ENCODE data around the gene HNRNPUL1. TPM values are rescaled to one million over a fixed set of nuclear protein-coding genes. Genes with fewer than 3 reads are reported as not detected.

The HNRNPUL1 gene
- total RNA-seq, 2 experiments from 2014 or later = 194 to 360 TPM

- POLR2A ChIA-PET = interaction anchor here (0.6 to 1.7 kb wide), 5 partner anchors 10 to 88 kb away, joined by 3 to 7 read pairs (median 4); partner anchors contain the start of gene B9D2
- Histone ChIP-seq H2AFZ (ENCODE audit: low read length) (peak overlapping the region; percentile 22; the same call in 1 of the 2 replicates), H3K4me2 (ENCODE audit: low read length) (peak overlapping the region; percentile 78), H3K4me1 (ENCODE audit: insufficient read depth, low read length, poor library complexity, severe bottlenecking) (peaks cover 21% of the 10 kb centered on the region), H4K20me1 (ENCODE audit: insufficient read depth, low read length) (peaks cover 4% of the 10 kb centered on the region), H3K4me3 (ENCODE audit: low read depth, low read length, poor library complexity, severe bottlenecking) (peak overlapping the region; percentile 77), H3K9me2 (ENCODE audit: insufficient read depth, low read length) (no peaks in the 10 kb centered on the region), H3K27ac (ENCODE audit: low read depth, low read length, poor library complexity, severe bottlenecking) (peak overlapping the region; percentile 54), H3K9me3 (ENCODE audit: low read length) (no peaks in the 10 kb centered on the region), H3K79me2 (ENCODE audit: insufficient read depth, low read depth, low read length) (peaks cover 42% of the 10 kb centered on the region; the same call in 1 of the 2 replicates), H3K36me3 (ENCODE audit: insufficient read depth, low read length) (peaks cover 28% of the 10 kb centered on the region)
- TF ChIP-seq, protein P1, sequence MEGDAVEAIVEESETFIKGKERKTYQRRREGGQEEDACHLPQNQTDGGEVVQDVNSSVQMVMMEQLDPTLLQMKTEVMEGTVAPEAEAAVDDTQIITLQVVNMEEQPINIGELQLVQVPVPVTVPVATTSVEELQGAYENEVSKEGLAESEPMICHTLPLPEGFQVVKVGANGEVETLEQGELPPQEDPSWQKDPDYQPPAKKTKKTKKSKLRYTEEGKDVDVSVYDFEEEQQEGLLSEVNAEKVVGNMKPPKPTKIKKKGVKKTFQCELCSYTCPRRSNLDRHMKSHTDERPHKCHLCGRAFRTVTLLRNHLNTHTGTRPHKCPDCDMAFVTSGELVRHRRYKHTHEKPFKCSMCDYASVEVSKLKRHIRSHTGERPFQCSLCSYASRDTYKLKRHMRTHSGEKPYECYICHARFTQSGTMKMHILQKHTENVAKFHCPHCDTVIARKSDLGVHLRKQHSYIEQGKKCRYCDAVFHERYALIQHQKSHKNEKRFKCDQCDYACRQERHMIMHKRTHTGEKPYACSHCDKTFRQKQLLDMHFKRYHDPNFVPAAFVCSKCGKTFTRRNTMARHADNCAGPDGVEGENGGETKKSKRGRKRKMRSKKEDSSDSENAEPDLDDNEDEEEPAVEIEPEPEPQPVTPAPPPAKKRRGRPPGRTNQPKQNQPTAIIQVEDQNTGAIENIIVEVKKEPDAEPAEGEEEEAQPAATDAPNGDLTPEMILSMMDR (conservative IDR thresholded peaks at IDR 0.05; ENCODE audit: low read length) = peak; percentile 89
- TF ChIP-seq EZH2phosphoT487 (IDR thresholded peaks at IDR 0.05; ENCODE audit: borderline replicate concordance, low read depth, low read length) = no peak
- intact Hi-C loops (cut with micrococcal nuclease; ENCODE audit: unreplicated experiment) = loop anchor here (1.0 to 2.0 kb wide), 3 partner anchors 26 to 90 kb away; partner anchors contain the start of gene CCDC97
- no TSS peak for BruUV-seq (replicated peaks)
- CTCF ChIA-PET (ENCODE audit: unreplicated experiment) = interaction anchor here (1.0 to 1.2 kb wide), 2 partner anchors 11 to 26 kb away, joined by 4 read pairs; no protein-coding TSS in a partner anchor
- DNase-seq (ENCODE audit: low spot score) = peak; percentile 82
Measured at GRCh38 chr19:41352609-41353465, 88.7 kb downstream of the HNRNPUL1 start.

DNA sequence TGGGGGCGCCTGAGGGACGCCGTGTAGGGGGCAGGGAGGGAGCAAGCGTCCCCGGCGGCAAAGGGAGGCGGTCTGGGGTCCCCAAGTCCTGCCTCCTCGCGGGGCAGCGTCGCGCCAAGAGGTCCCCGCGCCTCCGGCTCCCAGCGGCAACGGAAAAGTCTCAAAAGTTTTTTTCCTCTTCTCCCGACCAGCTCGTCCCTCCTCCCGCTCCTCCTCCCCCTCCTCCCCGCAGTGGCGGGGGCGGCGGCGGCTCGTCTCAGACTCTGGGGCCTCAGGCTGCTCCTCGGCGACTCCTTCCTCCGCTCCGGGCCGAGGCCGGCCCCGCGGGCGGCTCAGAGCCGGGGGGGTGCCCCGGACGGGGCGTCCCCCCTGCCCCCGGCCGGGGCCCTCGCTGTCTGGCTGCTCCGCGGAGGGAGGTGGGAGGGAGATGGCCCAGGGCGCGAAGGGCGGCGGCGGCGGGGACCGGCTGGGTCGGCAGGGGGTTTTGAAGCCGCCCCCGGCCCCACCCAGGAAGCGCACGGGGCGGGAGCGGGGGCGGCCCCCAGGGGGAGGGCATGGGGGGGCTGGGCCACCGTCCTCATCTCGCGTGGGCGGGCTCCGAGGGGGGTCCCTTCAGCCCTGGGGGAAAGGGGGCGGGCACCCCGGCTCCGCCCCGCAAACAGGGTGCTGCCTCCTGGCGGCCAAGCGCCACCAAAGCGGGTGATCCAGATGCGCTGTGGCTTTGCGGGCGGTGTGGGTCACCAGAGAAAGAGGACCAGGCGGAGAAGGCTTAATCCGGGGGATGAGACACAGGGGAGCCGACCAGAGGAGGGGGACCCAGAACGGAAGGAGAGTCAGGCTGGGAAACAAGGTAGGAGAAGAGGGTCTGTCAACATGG, 89.5 kb downstream of the HNRNPUL1 start, which contains the start of gene TGFB1:
TGFB1 (minus strand) TSS at position 457 of the 877 bp plus-strand sequence. CDS start 878 bp downstream, outside the sequence.
- Histone ChIP-seq H3K79me2 (ENCODE audit: insufficient read depth, low read depth, low read length) (peaks cover 42% of the 10 kb centered on the region; the same call in 1 of the 2 replicates), H3K4me1 (ENCODE audit: insufficient read depth, low read length, poor library complexity, severe bottlenecking) (peaks cover 21% of the 10 kb centered on the region), H2AFZ (ENCODE audit: low read length) (peak within 1 kb of the TSS; percentile 22; the same call in 1 of the 2 replicates)

More for the DNA sequence above, 89.5 kb downstream of the HNRNPUL1 start, which contains the start of gene TGFB1:
- Histone ChIP-seq H3K36me3 (ENCODE audit: insufficient read depth, low read length) (peaks cover 22% of the 10 kb centered on the region), H3K27ac (ENCODE audit: low read depth, low read length, poor library complexity, severe bottlenecking) (peak within 1 kb of the TSS; percentile 54), H3K9me3 (ENCODE audit: low read length) (no peaks in the 10 kb centered on the region), H3K4me3 (ENCODE audit: low read depth, low read length, poor library complexity, severe bottlenecking) (peak within 1 kb of the TSS; percentile 77), H3K4me2 (ENCODE audit: low read length) (peak within 1 kb of the TSS; percentile 78), H4K20me1 (ENCODE audit: insufficient read depth, low read length) (peaks cover 4% of the 10 kb centered on the region), H3K9me2 (ENCODE audit: insufficient read depth, low read length) (no peaks in the 10 kb centered on the region)
- peak; percentile 93 for DNase-seq (ENCODE audit: low spot score)
- intact Hi-C loops (cut with micrococcal nuclease; ENCODE audit: unreplicated experiment) = loop anchor here (2.0 kb wide), 2 partner anchors 43 to 91 kb away; partner anchors contain the start of gene CCDC97
- POLR2A ChIA-PET = interaction anchor here (1.3 to 1.7 kb wide), 2 partner anchors 9 to 27 kb away, joined by 4 to 5 read pairs; no protein-coding TSS in a partner anchor
- TF ChIP-seq, protein P1 (conservative IDR thresholded peaks at IDR 0.05; ENCODE audit: low read length) = peak; percentile 85
- TF ChIP-seq EZH2phosphoT487 (IDR thresholded peaks at IDR 0.05; ENCODE audit: borderline replicate concordance, low read depth, low read length) = no peak
- CTCF ChIA-PET (ENCODE audit: unreplicated experiment) = interaction anchor here (1.2 kb wide), 1 partner anchor 10 kb away, joined by 4 read pairs; no protein-coding TSS in a partner anchor
- BruUV-seq (replicated peaks) = TSS peak; percentile 98

Data from OCI-LY7 (cell line).